GM12892 (cell line): ENCODE measurements around the gene MRTFB.

Source experiments
- DNase-seq: peaks from one replicate; pipeline ENCODE4 v3.0.0; 2011; ENCODE audit not compliant: insufficient read length
- FAIRE-seq: peaks from 2 replicates; lab custom pipeline; 2011; peaks lifted over from hg19 to GRCh38; lab: Jason Lieb, UNC
- POLR2A ChIP-seq: IDR thresholded peaks from 2 replicates; pipeline ENCODE4 v1.6.1; 2011; ENCODE audit warnings: low read depth, low read length, control low read depth
- POLR2AphosphoS5 ChIP-seq: IDR thresholded peaks from 2 replicates; pipeline ENCODE4 v1.6.1; 2011; ENCODE audit warnings: low read depth, low read length, control low read depth
- TAF1 ChIP-seq: IDR thresholded peaks from 2 replicates; pipeline ENCODE4 v1.6.1; 2011; ENCODE audit warnings: low read depth, mild to moderate bottlenecking, control low read depth, low read length, borderline replicate concordance

MRTFB gene

GRCh38 chr16:14236401-14236800 lies 165.3 kb downstream of the MRTFB start:
- TF ChIP-seq POLR2AphosphoS5 (no peak), TAF1 (no peak), POLR2A (no peak)
- DNase-seq (no peak), FAIRE-seq (no peak)

- TF ChIP-seq TAF1 (no peak), POLR2AphosphoS5 (no peak), POLR2A (no peak)
- no peak for FAIRE-seq
These were observed 167.6 kb downstream of the MRTFB start for GRCh38 chr16:14238756-14239155.

GRCh38 chr16:14239791-14240190 lies 168.7 kb downstream of the MRTFB start:
- no peak for DNase-seq
- no peak for FAIRE-seq
- TF ChIP-seq POLR2AphosphoS5 (no peak), POLR2A (no peak), TAF1 (no peak)

More at GRCh38 chr16:14238756-14239155, 167.6 kb downstream of the MRTFB start:
- no peak for DNase-seq

DNA sequence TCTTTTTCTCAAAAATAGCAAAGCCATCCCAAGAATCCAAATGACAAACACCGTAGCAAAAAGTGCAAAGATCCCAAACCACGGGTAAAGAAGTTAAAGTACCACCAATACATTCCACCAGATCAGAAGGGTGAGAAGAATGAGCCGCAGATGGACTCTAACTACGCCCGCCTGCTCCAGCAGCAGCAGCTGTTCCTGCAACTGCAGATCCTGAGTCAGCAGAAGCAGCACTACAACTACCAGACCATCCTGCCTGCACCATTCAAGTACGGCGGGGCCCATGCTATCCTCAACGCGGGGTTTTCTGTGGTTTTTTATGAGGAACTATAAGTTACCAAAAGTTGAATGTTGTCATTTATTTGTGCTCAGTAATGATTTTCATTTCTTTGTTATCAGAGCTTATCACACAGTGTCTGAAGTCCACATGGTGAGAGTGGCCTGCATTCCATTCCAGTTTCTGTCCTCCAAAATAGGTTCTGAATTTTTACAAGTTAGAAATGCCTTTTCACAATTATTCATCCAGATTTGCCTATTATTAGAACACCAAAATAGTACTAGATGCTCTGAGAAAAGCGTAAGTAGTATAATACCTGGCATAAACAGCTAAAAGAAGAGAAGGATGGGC lies 169.2 kb downstream of the MRTFB start:
- FAIRE-seq = no peak
- TF ChIP-seq POLR2AphosphoS5 (no peak), TAF1 (no peak), POLR2A (no peak)
- no peak for DNase-seq

DNA sequence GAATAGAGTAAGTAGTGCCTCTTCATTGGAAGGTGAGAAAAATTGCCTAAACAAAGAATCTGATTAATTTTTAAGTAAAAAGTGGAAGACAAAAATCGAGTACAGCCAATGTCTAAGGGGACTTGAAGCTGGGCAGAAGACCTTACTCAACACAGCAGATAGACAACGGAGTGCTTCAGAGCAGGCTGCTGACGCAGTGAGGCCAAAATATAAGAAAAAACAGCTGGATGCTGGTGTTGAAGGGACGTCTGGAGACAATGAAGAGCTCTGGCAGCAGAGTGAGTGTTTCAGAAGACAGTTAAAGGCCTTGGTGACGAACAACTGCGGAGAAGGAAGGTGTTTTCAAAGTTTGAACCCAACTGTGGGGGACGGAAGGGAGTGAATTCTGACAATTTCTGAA lies 169.8 kb downstream of the MRTFB start:
- FAIRE-seq = no peak
- TF ChIP-seq POLR2A (no peak), TAF1 (no peak), POLR2AphosphoS5 (no peak)
- DNase-seq = no peak

- DNase-seq (no peak), FAIRE-seq (no peak)
- TF ChIP-seq TAF1 = no peak
- no peak for TF ChIP-seq POLR2AphosphoS5
- TF ChIP-seq POLR2A = no peak
These were observed 170.5 kb downstream of the MRTFB start for GRCh38 chr16:14241631-14242030.

- TF ChIP-seq TAF1 (no peak), POLR2AphosphoS5 (no peak), POLR2A (no peak)
- DNase-seq (no peak), FAIRE-seq (no peak)
These were observed 171.7 kb downstream of the MRTFB start for GRCh38 chr16:14242769-14243168.

DNA sequence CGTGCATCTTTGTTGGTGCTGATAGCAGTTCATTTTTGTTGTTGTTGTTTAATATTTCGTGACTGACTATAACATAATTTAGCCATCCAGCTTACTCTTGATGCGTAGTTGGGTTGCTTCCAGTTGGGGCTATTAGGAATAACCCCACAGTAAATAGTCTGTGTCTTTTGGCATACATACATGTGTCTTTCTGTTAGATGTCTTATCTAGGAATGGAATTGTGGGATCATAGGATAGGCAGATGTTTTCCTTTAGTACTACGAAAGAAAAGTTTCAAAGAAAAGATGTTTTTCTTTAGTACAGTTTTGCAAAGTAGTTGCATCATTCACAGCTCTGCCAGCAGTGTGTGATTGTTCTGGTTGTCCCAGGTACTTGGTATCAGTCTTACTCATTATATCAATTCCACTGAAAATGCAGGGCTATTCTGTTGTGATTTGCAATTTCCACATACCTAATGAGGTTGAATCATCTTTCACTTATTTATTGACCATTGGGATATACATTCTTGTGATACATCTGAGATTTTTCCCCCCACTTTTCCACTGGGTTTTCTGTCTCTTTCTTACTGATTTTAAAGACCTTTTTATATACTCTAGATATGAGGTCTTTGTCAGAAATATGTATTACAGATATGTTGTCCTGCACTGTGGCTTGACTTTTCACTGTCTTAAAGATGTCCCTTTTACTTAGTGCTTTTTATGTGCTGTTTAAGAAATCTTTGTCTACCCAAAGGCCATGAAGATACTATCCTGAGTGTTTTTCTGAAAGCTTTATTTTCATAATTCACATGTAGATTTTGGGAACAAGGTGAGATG lies 173.3 kb downstream of the MRTFB start:
- TF ChIP-seq POLR2A (no peak), POLR2AphosphoS5 (no peak), TAF1 (no peak)
- DNase-seq (no peak), FAIRE-seq (no peak)

GRCh38 chr16:14248791-14249190 lies 177.7 kb downstream of the MRTFB start:
- TF ChIP-seq TAF1 (no peak), POLR2AphosphoS5 (no peak), POLR2A (no peak)

DNA sequence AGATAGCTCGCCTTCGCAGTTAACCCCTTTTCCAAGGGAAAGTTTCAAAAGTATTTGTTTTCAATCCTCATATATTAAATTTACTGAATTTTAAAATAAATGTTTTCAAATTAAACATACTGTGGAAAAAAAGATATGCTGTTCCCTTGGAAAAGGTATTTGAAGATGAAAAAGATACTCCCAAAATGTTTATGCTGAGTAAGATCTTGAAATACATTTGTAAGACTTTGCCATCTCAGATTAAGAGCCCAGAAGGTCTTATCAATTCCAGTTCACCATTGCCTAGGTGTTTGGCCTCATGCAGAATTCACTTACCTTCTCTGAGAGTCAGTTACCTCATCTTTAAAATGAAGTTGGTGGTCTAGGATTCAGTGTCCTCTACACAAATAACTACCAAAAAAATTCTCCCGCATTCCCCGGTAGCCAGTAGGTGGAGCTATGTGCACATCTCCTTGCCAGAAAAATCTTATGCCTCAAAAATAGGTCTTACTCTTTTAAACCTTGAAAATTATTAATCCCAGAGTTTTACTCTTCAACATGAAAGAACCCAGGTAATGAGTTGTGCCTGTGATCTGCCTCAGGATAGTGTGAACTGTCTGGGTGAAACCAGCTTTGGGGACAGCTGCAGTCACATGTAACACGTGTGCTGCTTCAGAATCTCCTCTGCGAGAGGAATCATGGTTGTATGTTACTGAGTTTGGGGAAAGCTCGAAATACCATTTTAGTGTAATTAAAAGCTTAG lies 178.3 kb downstream of the MRTFB start:
- DNase-seq (peak; percentile 26), FAIRE-seq (peak; percentile 24)
- TF ChIP-seq TAF1 (no peak), POLR2AphosphoS5 (no peak), POLR2A (no peak)

More at GRCh38 chr16:14248791-14249190, 177.7 kb downstream of the MRTFB start:
- no peak for DNase-seq
- FAIRE-seq = no peak

GRCh38 chr16:14251419-14251818 lies 180.3 kb downstream of the MRTFB start:
- no peak for DNase-seq
- TF ChIP-seq POLR2AphosphoS5 (no peak), TAF1 (no peak), POLR2A (no peak)
- no peak for FAIRE-seq
